Nephron (organoid): ENCODE measurements around the gene TMC5.
A peak's percentile ranks its signal among the peaks of the same experiment; 100 is the strongest.
"Not testable (repeated sequence)": the region's sequence is repeated elsewhere in the genome, so short reads cannot be mapped to it uniquely, and the experiment has no call there.

Source experiments
- H3K27ac Mint-ChIP-seq, 3 experiments: 2 replicates each; pipeline ENCODE4 v1.8.0; 2020; ENCODE audit warnings: mixed read lengths in 3 of 3, mild to moderate bottlenecking in 2 of 3, moderate library complexity in 1 of 3
- H3K27me3 Mint-ChIP-seq: 2 replicates; pipeline ENCODE4 v1.8.0; 2021; ENCODE audit warnings: low read depth, mild to moderate bottlenecking, moderate library complexity, mixed read lengths
- H3K36me3 Mint-ChIP-seq: 2 replicates; pipeline ENCODE4 v1.8.0; 2020; ENCODE audit warnings: low read depth, mixed read lengths
- H3K4me1 Mint-ChIP-seq: 2 replicates; pipeline ENCODE4 v1.8.0; 2020; ENCODE audit warnings: mixed read lengths
- H3K4me3 Mint-ChIP-seq, 3 experiments: 2 replicates each; pipeline ENCODE4 v1.8.0; 2020; ENCODE audit warnings: mild to moderate bottlenecking in 3 of 3, mixed read lengths in 3 of 3, moderate library complexity in 2 of 3
- H3K9me3 Mint-ChIP-seq: 2 replicates; pipeline ENCODE4 v1.8.0; 2020; ENCODE audit warnings: mixed read lengths
- TF ChIP-seq, protein P1 (sequence below), 3 experiments: fragments of 200-600 bp; sonication (generic); IDR thresholded peaks; one replicate each; pipeline ENCODE4 v1.5.0; 2021; ENCODE audit warnings: antibody characterized with exemption in 3 of 3; ENCODE audit not compliant: unreplicated experiment in 3 of 3

Gene TMC5

DNA sequence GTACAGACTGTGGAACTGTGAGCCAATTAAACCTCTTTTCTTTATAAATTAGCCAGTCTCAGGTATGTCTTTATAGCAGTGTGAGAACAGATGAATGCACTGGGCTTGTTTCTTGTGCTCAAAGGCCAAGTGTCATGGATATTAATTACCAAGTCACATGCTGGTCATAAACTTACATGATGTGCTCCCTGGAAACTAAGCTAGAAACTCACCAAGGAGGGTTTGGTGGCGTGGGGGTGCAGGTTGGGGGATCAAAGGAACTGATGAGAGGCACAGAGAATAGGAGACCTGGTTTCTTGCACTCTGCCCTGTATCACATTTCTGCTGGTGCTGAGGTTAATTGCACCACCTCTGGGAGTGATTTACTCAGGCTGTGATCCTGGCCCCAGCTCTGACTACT, 31.2 kb upstream of the TMC5 start:
- peaks cover 6% of the 10 kb centered on the region for H3K9me3 Mint-ChIP-seq
- H3K4me1 Mint-ChIP-seq = no peaks in the 10 kb centered on the region
- no peak overlapping the region for H3K4me3 Mint-ChIP-seq

GRCh38 chr16:19389246-19389645, 28.4 kb upstream of the TMC5 start:
- Mint-ChIP-seq H3K4me3 (no peak overlapping the region), H3K27ac (no peak overlapping the region), H3K4me1 (peaks cover 7% of the 10 kb centered on the region), H3K9me3 (peaks cover 6% of the 10 kb centered on the region), H3K27me3 (peaks cover 12% of the 10 kb centered on the region), H3K36me3 (no peaks in the 10 kb centered on the region)
- TF ChIP-seq, protein P1, sequence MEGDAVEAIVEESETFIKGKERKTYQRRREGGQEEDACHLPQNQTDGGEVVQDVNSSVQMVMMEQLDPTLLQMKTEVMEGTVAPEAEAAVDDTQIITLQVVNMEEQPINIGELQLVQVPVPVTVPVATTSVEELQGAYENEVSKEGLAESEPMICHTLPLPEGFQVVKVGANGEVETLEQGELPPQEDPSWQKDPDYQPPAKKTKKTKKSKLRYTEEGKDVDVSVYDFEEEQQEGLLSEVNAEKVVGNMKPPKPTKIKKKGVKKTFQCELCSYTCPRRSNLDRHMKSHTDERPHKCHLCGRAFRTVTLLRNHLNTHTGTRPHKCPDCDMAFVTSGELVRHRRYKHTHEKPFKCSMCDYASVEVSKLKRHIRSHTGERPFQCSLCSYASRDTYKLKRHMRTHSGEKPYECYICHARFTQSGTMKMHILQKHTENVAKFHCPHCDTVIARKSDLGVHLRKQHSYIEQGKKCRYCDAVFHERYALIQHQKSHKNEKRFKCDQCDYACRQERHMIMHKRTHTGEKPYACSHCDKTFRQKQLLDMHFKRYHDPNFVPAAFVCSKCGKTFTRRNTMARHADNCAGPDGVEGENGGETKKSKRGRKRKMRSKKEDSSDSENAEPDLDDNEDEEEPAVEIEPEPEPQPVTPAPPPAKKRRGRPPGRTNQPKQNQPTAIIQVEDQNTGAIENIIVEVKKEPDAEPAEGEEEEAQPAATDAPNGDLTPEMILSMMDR (IDR thresholded peaks at IDR 0.05; ENCODE audit: unreplicated experiment in 3 of 3) = peak; percentile 23 to 34 (median 33)

More for the DNA sequence above, 31.2 kb upstream of the TMC5 start:
- Mint-ChIP-seq H3K27ac (no peak overlapping the region), H3K36me3 (no peaks in the 10 kb centered on the region), H3K27me3 (peaks cover 13% of the 10 kb centered on the region)
- TF ChIP-seq, protein P1 (IDR thresholded peaks at IDR 0.05; ENCODE audit: unreplicated experiment in 3 of 3) = no peak

DNA sequence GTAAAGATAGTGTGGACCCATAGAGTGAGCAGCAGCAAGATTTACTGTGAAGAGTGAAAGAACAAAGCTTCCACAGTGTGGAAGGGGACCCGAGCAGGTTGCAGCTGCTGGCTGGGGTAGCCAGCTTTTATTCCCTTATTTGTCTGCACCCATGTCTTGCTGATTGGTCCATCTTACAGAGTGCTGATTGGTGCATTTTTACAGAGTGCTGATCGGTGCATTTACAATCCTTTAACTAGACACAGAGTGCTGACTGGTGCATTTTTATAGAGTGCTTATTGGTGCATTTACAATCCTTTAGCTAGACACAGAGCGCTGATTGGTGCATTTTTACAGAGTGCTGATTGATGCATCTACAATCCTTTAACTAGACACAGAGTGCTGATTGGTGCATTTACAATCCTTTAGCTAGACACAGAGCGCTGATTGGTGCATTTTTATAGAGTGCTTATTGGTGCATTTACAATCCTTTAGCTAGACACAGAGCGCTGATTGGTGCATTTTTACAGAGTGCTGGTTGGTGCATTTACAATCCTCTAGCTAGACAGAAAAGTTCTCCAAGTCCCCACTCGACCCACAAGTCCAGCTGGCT, 26.4 kb upstream of the TMC5 start:
- H3K4me3 Mint-ChIP-seq, H3K27ac Mint-ChIP-seq: not testable (repeated sequence)

DNA sequence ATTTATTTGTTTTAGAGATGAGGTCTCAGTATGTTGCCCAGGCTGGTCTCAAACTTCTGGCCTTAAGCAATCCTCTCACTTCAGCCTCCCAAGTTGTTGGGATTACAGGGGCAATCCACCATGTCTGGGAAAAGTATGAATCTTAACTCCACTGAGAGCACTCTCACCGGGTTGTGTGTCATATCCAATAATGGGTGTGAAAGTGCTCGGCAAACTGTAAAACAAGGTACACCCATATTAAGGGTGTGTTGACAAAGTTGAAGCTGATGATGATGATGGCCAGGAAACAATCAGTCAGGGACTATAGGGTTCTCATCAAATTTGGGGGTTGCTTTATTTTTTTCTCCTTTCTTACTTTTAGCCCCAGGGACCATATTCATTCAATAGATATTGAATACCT, 25.3 kb upstream of the TMC5 start:
- no peak overlapping the region for H3K4me3 Mint-ChIP-seq
- H3K9me3 Mint-ChIP-seq = peaks cover 6% of the 10 kb centered on the region
- TF ChIP-seq, protein P1 (IDR thresholded peaks at IDR 0.05; ENCODE audit: unreplicated experiment in 3 of 3) = no peak
- no peaks in the 10 kb centered on the region for H3K36me3 Mint-ChIP-seq
- H3K27me3 Mint-ChIP-seq = peaks cover 9% of the 10 kb centered on the region
- H3K27ac Mint-ChIP-seq = no peak overlapping the region
- H3K4me1 Mint-ChIP-seq = peaks cover 19% of the 10 kb centered on the region

More for the DNA sequence above, 26.4 kb upstream of the TMC5 start:
- Mint-ChIP-seq H3K4me1 (peaks cover 11% of the 10 kb centered on the region), H3K27me3 (peaks cover 11% of the 10 kb centered on the region)
- H3K9me3 Mint-ChIP-seq, H3K36me3 Mint-ChIP-seq: not testable (repeated sequence)

GRCh38 chr16:19393226-19394111, 24.2 kb upstream of the TMC5 start:
- Mint-ChIP-seq H3K27me3 (peaks cover 5% of the 10 kb centered on the region), H3K9me3 (peaks cover 6% of the 10 kb centered on the region), H3K4me3 (peak overlapping the region in 1 of 3 experiments; percentile 6), H3K4me1 (peaks cover 19% of the 10 kb centered on the region), H3K27ac (peak overlapping the region; percentile 65 to 76 (median 72)), H3K36me3 (no peaks in the 10 kb centered on the region)
- TF ChIP-seq, protein P1 (IDR thresholded peaks at IDR 0.05; ENCODE audit: unreplicated experiment in 3 of 3) = no peak

DNA sequence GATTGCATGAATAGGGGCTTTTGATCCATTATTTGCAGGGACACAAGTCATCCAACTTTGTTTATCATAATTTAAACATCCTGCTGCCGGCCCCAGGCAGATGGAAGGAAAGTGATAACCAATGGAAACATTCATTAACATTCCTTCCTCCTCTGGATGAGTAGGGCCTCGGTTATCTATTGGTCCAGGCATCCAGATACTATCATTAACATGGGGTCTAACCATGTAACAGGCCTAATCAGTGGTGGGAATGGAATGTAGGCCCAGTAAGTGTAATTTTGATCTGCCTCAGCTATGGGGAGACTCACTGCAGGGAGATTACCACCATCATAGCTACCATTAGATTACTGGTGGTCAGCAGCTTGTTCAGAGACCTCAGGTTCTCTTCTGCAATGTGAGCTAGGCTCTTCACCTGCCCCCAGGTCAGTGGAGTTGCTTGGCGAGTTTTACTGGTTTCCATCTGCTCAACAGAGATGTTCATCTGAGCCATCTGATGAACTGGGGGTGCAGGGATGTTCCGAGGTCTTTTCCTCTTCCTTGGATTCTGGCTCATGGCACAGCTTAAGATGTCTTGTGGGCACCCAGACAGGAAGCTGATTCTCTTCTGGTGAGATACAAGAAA, 21.9 kb upstream of the TMC5 start:
- H3K4me3 Mint-ChIP-seq, H3K27me3 Mint-ChIP-seq: not testable (repeated sequence)

More for the DNA sequence above, 21.9 kb upstream of the TMC5 start:
- Mint-ChIP-seq H3K4me1 (peaks cover 19% of the 10 kb centered on the region), H3K27ac (peak overlapping the region in 2 of 3 experiments; percentile 56 to 65)
- H3K36me3 Mint-ChIP-seq, H3K9me3 Mint-ChIP-seq: not testable (repeated sequence)
